ENCODE measurements around the gene PIM1. TPM values are rescaled to one million over a fixed set of nuclear protein-coding genes. Genes with fewer than 3 reads are reported as not detected.

Gene PIM1
- polyA plus RNA-seq, 4 donors: 26.0 to 118 (median 57.8) TPM

GRCh38 chr6:37210313-37210968, 40.5 kb downstream of the PIM1 start:
- H3K36me3 ChIP-seq (ENCODE audit: control insufficient read depth in 3 of 3, insufficient read depth in 2 of 3, low read depth in 1 of 3, low read length in 3 of 3): no peaks in the 10 kb centered on the region
- DNase-seq (peak; percentile 88), FAIRE-seq (no peak)
- peaks cover 0 to 3% (median 2%) of the 10 kb centered on the region in 3 donors for H3K4me1 ChIP-seq (ENCODE audit: control insufficient read depth in 3 of 3, insufficient read depth in 2 of 3, low read depth in 1 of 3, low read length in 2 of 3)
- 59 to 65% (median 65%) methylated on average over 7 of the region's 7 CpGs for WGBS, 3 donors
- no peaks in the 10 kb centered on the region for H3K27me3 ChIP-seq (ENCODE audit: control insufficient read depth in 3 of 3, insufficient read depth in 3 of 3, low read length in 3 of 3)
- H3K4me3 ChIP-seq (ENCODE audit: low read depth in 1 of 3, low read length in 3 of 3): no peak overlapping the region
- no peaks in the 10 kb centered on the region for H3K9me3 ChIP-seq (ENCODE audit: control insufficient read depth in 2 of 2, insufficient read depth in 1 of 2, low read depth in 1 of 2, low read length in 1 of 2)
- H3K27ac ChIP-seq (ENCODE audit: low read depth in 1 of 3, low read length in 2 of 3): peak overlapping the region in 1 of 3 donors; percentile 68

GRCh38 chr6:37212268-37212667, 42.3 kb downstream of the PIM1 start:
- no peak for FAIRE-seq
- no peak overlapping the region for H3K4me3 ChIP-seq (ENCODE audit: low read depth in 1 of 3, low read length in 3 of 3)
- WGBS, 3 donors: 84 to 89% (median 85%) methylated on average over 9 of the region's 9 CpGs

GRCh38 chr6:37218061-37218460, 48.1 kb downstream of the PIM1 start:
- no peaks in the 10 kb centered on the region for H3K36me3 ChIP-seq (ENCODE audit: control insufficient read depth in 3 of 3, insufficient read depth in 2 of 3, low read depth in 1 of 3, low read length in 3 of 3)
- no peaks in the 10 kb centered on the region for H3K27me3 ChIP-seq (ENCODE audit: control insufficient read depth in 3 of 3, insufficient read depth in 3 of 3, low read length in 3 of 3)
- no peak overlapping the region for H3K27ac ChIP-seq (ENCODE audit: low read depth in 1 of 3, low read length in 2 of 3)
- H3K9me3 ChIP-seq (ENCODE audit: control insufficient read depth in 2 of 2, insufficient read depth in 1 of 2, low read depth in 1 of 2, low read length in 1 of 2): no peaks in the 10 kb centered on the region
- H3K4me1 ChIP-seq (ENCODE audit: control insufficient read depth in 3 of 3, insufficient read depth in 2 of 3, low read depth in 1 of 3, low read length in 2 of 3): peaks cover 0 to 5% (median 0%) of the 10 kb centered on the region in 3 donors
- no peak for DNase-seq
- 75 to 89% (median 81%) methylated on average over 6 of the region's 6 CpGs for WGBS, 3 donors
- no peak overlapping the region for H3K4me3 ChIP-seq (ENCODE audit: low read depth in 1 of 3, low read length in 3 of 3)
- FAIRE-seq: no peak

More at GRCh38 chr6:37212268-37212667, 42.3 kb downstream of the PIM1 start:
- no peaks in the 10 kb centered on the region for H3K27me3 ChIP-seq (ENCODE audit: control insufficient read depth in 3 of 3, insufficient read depth in 3 of 3, low read length in 3 of 3)
- no peak for DNase-seq
- H3K27ac ChIP-seq (ENCODE audit: low read depth in 1 of 3, low read length in 2 of 3): no peak overlapping the region
- H3K9me3 ChIP-seq (ENCODE audit: control insufficient read depth in 2 of 2, insufficient read depth in 1 of 2, low read depth in 1 of 2, low read length in 1 of 2): no peaks in the 10 kb centered on the region
- no peaks in the 10 kb centered on the region for H3K36me3 ChIP-seq (ENCODE audit: control insufficient read depth in 3 of 3, insufficient read depth in 2 of 3, low read depth in 1 of 3, low read length in 3 of 3)
- H3K4me1 ChIP-seq (ENCODE audit: control insufficient read depth in 3 of 3, insufficient read depth in 2 of 3, low read depth in 1 of 3, low read length in 2 of 3): peaks cover 0 to 3% (median 0%) of the 10 kb centered on the region in 3 donors

GRCh38 chr6:37218511-37218910, 48.6 kb downstream of the PIM1 start:
- DNase-seq: no peak
- Histone ChIP-seq H3K4me1 (ENCODE audit: control insufficient read depth in 3 of 3, insufficient read depth in 2 of 3, low read depth in 1 of 3, low read length in 2 of 3) (peaks cover 0 to 5% (median 0%) of the 10 kb centered on the region in 3 donors), H3K4me3 (ENCODE audit: low read depth in 1 of 3, low read length in 3 of 3) (no peak overlapping the region), H3K36me3 (ENCODE audit: control insufficient read depth in 3 of 3, insufficient read depth in 2 of 3, low read depth in 1 of 3, low read length in 3 of 3) (no peaks in the 10 kb centered on the region), H3K27ac (ENCODE audit: low read depth in 1 of 3, low read length in 2 of 3) (no peak overlapping the region), H3K27me3 (ENCODE audit: control insufficient read depth in 3 of 3, insufficient read depth in 3 of 3, low read length in 3 of 3) (no peaks in the 10 kb centered on the region), H3K9me3 (ENCODE audit: control insufficient read depth in 2 of 2, insufficient read depth in 1 of 2, low read depth in 1 of 2, low read length in 1 of 2) (no peaks in the 10 kb centered on the region)
- no peak for FAIRE-seq
- 76 to 87% (median 86%) methylated on average over 8 of the region's 8 CpGs for WGBS, 3 donors

GRCh38 chr6:37221585-37222124, 51.7 kb downstream of the PIM1 start:
- WGBS, 3 donors: 57 to 60% (median 59%) methylated on average over 6 of the region's 6 CpGs
- Histone ChIP-seq H3K36me3 (ENCODE audit: control insufficient read depth in 3 of 3, insufficient read depth in 2 of 3, low read depth in 1 of 3, low read length in 3 of 3) (no peaks in the 10 kb centered on the region), H3K4me3 (ENCODE audit: low read depth in 1 of 3, low read length in 3 of 3) (peak overlapping the region in 2 of 3 donors; percentile 57 to 68), H3K4me1 (ENCODE audit: control insufficient read depth in 3 of 3, insufficient read depth in 2 of 3, low read depth in 1 of 3, low read length in 2 of 3) (peaks cover 0 to 5% (median 0%) of the 10 kb centered on the region in 3 donors), H3K27me3 (ENCODE audit: control insufficient read depth in 3 of 3, insufficient read depth in 3 of 3, low read length in 3 of 3) (no peaks in the 10 kb centered on the region), H3K9me3 (ENCODE audit: control insufficient read depth in 2 of 2, insufficient read depth in 1 of 2, low read depth in 1 of 2, low read length in 1 of 2) (no peaks in the 10 kb centered on the region), H3K27ac (ENCODE audit: low read depth in 1 of 3, low read length in 2 of 3) (peak overlapping the region in 1 of 3 donors; percentile 57)
- DNase-seq: no peak
- FAIRE-seq: no peak

- 1% methylated on average over 34 to 39 of the region's 39 CpGs for WGBS, 3 donors
- Histone ChIP-seq H3K4me3 (ENCODE audit: low read depth in 1 of 3, low read length in 3 of 3) (peak overlapping the region; percentile 34 to 68 (median 57)), H3K36me3 (ENCODE audit: control insufficient read depth in 3 of 3, insufficient read depth in 2 of 3, low read depth in 1 of 3, low read length in 3 of 3) (no peaks in the 10 kb centered on the region), H3K9me3 (ENCODE audit: control insufficient read depth in 2 of 2, insufficient read depth in 1 of 2, low read depth in 1 of 2, low read length in 1 of 2) (no peaks in the 10 kb centered on the region), H3K27me3 (ENCODE audit: control insufficient read depth in 3 of 3, insufficient read depth in 3 of 3, low read length in 3 of 3) (no peaks in the 10 kb centered on the region), H3K4me1 (ENCODE audit: control insufficient read depth in 3 of 3, insufficient read depth in 2 of 3, low read depth in 1 of 3, low read length in 2 of 3) (peaks cover 0 to 5% (median 0%) of the 10 kb centered on the region in 3 donors), H3K27ac (ENCODE audit: low read depth in 1 of 3, low read length in 2 of 3) (peak overlapping the region in 1 of 3 donors; percentile 57)
- DNase-seq (peak; percentile 82 to 90), FAIRE-seq (no peak)
These were observed 52.4 kb downstream of the PIM1 start for GRCh38 chr6:37222125-37222967.

GRCh38 chr6:37222992-37223391, 53.0 kb downstream of the PIM1 start:
- Histone ChIP-seq H3K27ac (ENCODE audit: low read depth in 1 of 3, low read length in 2 of 3) (peak overlapping the region in 1 of 3 donors; percentile 57), H3K4me1 (ENCODE audit: control insufficient read depth in 3 of 3, insufficient read depth in 2 of 3, low read depth in 1 of 3, low read length in 2 of 3) (peaks cover 0 to 5% (median 0%) of the 10 kb centered on the region in 3 donors), H3K27me3 (ENCODE audit: control insufficient read depth in 3 of 3, insufficient read depth in 3 of 3, low read length in 3 of 3) (no peaks in the 10 kb centered on the region), H3K36me3 (ENCODE audit: control insufficient read depth in 3 of 3, insufficient read depth in 2 of 3, low read depth in 1 of 3, low read length in 3 of 3) (no peaks in the 10 kb centered on the region), H3K4me3 (ENCODE audit: low read depth in 1 of 3, low read length in 3 of 3) (peak overlapping the region in 1 of 3 donors; percentile 68), H3K9me3 (ENCODE audit: control insufficient read depth in 2 of 2, insufficient read depth in 1 of 2, low read depth in 1 of 2, low read length in 1 of 2) (no peaks in the 10 kb centered on the region)
- no peak for DNase-seq
- FAIRE-seq: no peak

All from small intestine (tissue), 7 donors.